NB4 (cell line): ENCODE data around the gene KCNQ1.
A peak's percentile ranks its signal among the peaks of the same experiment; 100 is the strongest.

Experiments
- DNase-seq: peaks from one replicate; pipeline ENCODE4 v3.0.0; 2010; ENCODE audit warnings: low read depth
- H3K4me3 ChIP-seq: one replicate; pipeline ENCODE4 v1.5.1; 2011; ENCODE audit warnings: mild to moderate bottlenecking, low read depth, low read length, moderate library complexity
- CTCF ChIP-seq: IDR thresholded peaks from one replicate; pipeline ENCODE4 v1.5.1; 2012; ENCODE audit warnings: low read depth, low read length
- MAX ChIP-seq: IDR thresholded peaks from 2 replicates; pipeline ENCODE4 v1.6.1; 2011; ENCODE audit warnings: low read depth, low read length
- MYC ChIP-seq: IDR thresholded peaks from 2 replicates; pipeline ENCODE4 v1.6.1; 2011; ENCODE audit warnings: low read depth, low read length
- POLR2A ChIP-seq: IDR thresholded peaks from 2 replicates; pipeline ENCODE4 v1.6.1; 2011; ENCODE audit warnings: mild to moderate bottlenecking; ENCODE audit not compliant: insufficient read length; ENCODE audit errors: extremely low read depth

The KCNQ1 gene

GRCh38 chr11:2853997-2854560, 409.3 kb downstream of the KCNQ1 start:
- TF ChIP-seq CTCF: no peak
- no peak for TF ChIP-seq POLR2A
- peak; percentile 15 for DNase-seq
- H3K4me3 ChIP-seq: no peak overlapping the region

GRCh38 chr11:2855162-2855561, 410.4 kb downstream of the KCNQ1 start:
- no peak for TF ChIP-seq POLR2A
- no peak for TF ChIP-seq MAX
- no peak for TF ChIP-seq MYC
- TF ChIP-seq CTCF: no peak
- H3K4me3 ChIP-seq: no peak overlapping the region
- DNase-seq: no peak

GRCh38 chr11:2857276-2857675, 412.5 kb downstream of the KCNQ1 start:
- no peak for DNase-seq
- TF ChIP-seq POLR2A (no peak), CTCF (no peak), MYC (no peak), MAX (no peak)
- H3K4me3 ChIP-seq: no peak overlapping the region

GRCh38 chr11:2857918-2858317, 413.1 kb downstream of the KCNQ1 start:
- TF ChIP-seq CTCF: no peak
- no peak for TF ChIP-seq MYC
- TF ChIP-seq MAX: no peak
- TF ChIP-seq POLR2A: no peak
- H3K4me3 ChIP-seq: no peak overlapping the region
- DNase-seq: no peak

GRCh38 chr11:2858995-2859698, 414.3 kb downstream of the KCNQ1 start:
- no peak for DNase-seq
- TF ChIP-seq MYC: no peak
- H3K4me3 ChIP-seq: no peak overlapping the region

GRCh38 chr11:2859699-2860037, 414.9 kb downstream of the KCNQ1 start:
- no peak for DNase-seq
- no peak for TF ChIP-seq POLR2A
- no peak for TF ChIP-seq CTCF
- no peak for TF ChIP-seq MYC
- no peak for TF ChIP-seq MAX
- no peak overlapping the region for H3K4me3 ChIP-seq
